Measurements from ENCODE around the gene SH3GL3.

GRCh38 chr15:83612226-83612625 lies 165.1 kb downstream of the SH3GL3 start:
- no peak for TF ChIP-seq POLR2A (IDR thresholded peaks at IDR 0.05; ENCODE audit: low read length)
- no peak for TF ChIP-seq GATA1 (IDR thresholded peaks at IDR 0.05; ENCODE audit: low read depth, low read length)
